Left ventricle myocardium inferior (tissue), 1 donor: ENCODE measurements around the gene GSE1. TPM values are rescaled to one million over a fixed set of nuclear protein-coding genes. Genes with fewer than 3 reads are reported as not detected.

Experiments used
- DNase-seq: peaks from one replicate; pipeline ENCODE4 v3.0.0-alpha.2; 2020
- H3K27ac ChIP-seq: fragments of 200-600 bp; replicated peaks from 2 replicates; pipeline ENCODE4 v1.8.0; 2021
- H3K27me3 ChIP-seq: fragments of 200-600 bp; 2 replicates; pipeline ENCODE4 v1.8.0; 2021; ENCODE audit warnings: low read depth
- H3K36me3 ChIP-seq: fragments of 200-600 bp; 2 replicates; pipeline ENCODE4 v1.8.0; 2021
- H3K4me1 ChIP-seq: fragments of 200-600 bp; 2 replicates; pipeline ENCODE4 v1.8.0; 2021
- H3K4me3 ChIP-seq: fragments of 200-600 bp; 2 replicates; pipeline ENCODE4 v1.8.0; 2021; ENCODE audit warnings: mild to moderate bottlenecking, moderate library complexity
- H3K9me3 ChIP-seq: fragments of 200-600 bp; replicated peaks from 2 replicates; pipeline ENCODE4 v1.8.0; 2021
- CTCF ChIP-seq: fragments of 200-600 bp; IDR thresholded peaks from 2 replicates; pipeline ENCODE4 v1.8.0; 2021; ENCODE audit warnings: antibody characterized with exemption, mild to moderate bottlenecking, borderline replicate concordance
- intact Hi-C: fragments of 100-400 bp; cut with micrococcal nuclease; formaldehyde crosslinking; loops from one replicate; pipeline ENCODE4 v1.11.0; 2022
- total RNA-seq: library from RNA; stranded (reverse); fragmentation: NEBNext Ultra II Directional; extraction: Animal tissue kit (Norgen Biotek cat#: 25700); gene quantifications from one replicate; pipeline ENCODE4 v1.2.1, GENCODE V29; 2021
- donor health status: DM: no; HTN: yes; CAD: no; lungs with severe emphysema.

The GSE1 gene
- total RNA-seq, 1 donor from 2014 or later: 34.2 TPM

GRCh38 chr16:85676466-85676865 is 63.3 kb downstream of the GSE1 start:
- Histone ChIP-seq H3K27ac (no peak overlapping the region), H3K27me3 (no peaks in the 10 kb centered on the region), H3K4me1 (peaks cover 22% of the 10 kb centered on the region), H3K9me3 (no peaks in the 10 kb centered on the region), H3K36me3 (peaks cover 23% of the 10 kb centered on the region), H3K4me3 (no peak overlapping the region)
- TF ChIP-seq CTCF: no peak
- no peak for DNase-seq
- intact Hi-C loops: no loop called here

DNA sequence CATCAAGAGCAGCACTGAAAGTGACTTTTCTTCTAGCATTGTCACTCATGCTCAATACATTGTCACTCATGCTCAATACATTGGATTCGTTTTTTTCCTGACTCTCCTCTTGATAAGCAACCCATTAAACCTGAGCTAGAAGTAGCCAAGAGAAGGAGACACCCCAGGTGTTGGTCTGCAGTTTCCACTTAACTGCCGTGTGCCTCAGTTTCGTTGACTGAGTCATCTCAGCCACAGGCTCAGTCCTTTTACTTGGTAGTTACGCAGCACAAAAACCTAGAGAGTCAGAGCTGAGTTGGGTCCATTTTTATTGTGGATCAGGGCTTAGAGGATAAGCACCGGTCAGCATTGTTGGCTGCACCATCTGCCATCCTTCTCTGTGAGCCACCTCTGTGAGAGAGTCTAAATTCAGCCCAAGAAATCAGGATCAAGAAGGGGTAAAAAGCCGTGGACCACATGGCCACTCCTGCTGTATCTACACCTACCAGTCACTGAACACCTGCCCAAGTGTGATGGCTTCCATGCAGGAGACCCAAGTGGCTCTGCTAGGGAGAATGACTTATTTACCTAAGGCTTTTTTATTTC is 64.4 kb downstream of the GSE1 start:
- Histone ChIP-seq H3K9me3 (no peaks in the 10 kb centered on the region), H3K27me3 (no peaks in the 10 kb centered on the region), H3K4me3 (no peak overlapping the region), H3K4me1 (peaks cover 22% of the 10 kb centered on the region), H3K27ac (no peak overlapping the region), H3K36me3 (peaks cover 13% of the 10 kb centered on the region)
- DNase-seq: no peak
- TF ChIP-seq CTCF: no peak
- intact Hi-C loops: no loop called here

DNA sequence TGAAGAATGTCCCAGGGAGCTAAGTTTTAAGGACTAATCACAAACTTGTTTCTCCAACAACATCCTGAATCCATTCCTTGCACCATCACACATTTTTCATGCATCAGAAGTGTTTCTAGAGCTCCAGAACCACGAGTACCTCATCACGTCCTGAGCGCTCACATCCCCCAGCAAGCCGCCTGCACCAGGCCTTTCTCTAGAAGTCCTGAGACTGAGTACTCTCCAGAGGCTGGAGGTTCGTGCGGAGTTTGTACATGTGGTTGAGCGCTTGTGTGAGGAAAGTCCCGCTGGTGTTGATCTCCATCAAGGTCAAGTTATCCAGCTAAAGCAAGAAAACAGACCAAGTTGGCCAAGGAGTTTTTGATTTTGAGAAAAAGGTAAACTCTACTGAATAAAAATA is 64.9 kb downstream of the GSE1 start:
- no peak for DNase-seq
- no peak for TF ChIP-seq CTCF
- Histone ChIP-seq H3K27ac (no peak overlapping the region), H3K27me3 (no peaks in the 10 kb centered on the region), H3K4me3 (no peak overlapping the region), H3K9me3 (no peaks in the 10 kb centered on the region), H3K4me1 (peaks cover 22% of the 10 kb centered on the region), H3K36me3 (peaks cover 7% of the 10 kb centered on the region)
- intact Hi-C loops: no loop called here

- intact Hi-C loops: no loop called here
- Histone ChIP-seq H3K27ac (no peak overlapping the region), H3K36me3 (peaks cover 7% of the 10 kb centered on the region), H3K9me3 (no peaks in the 10 kb centered on the region), H3K27me3 (no peaks in the 10 kb centered on the region), H3K4me1 (peaks cover 17% of the 10 kb centered on the region), H3K4me3 (no peak overlapping the region)
- DNase-seq: no peak
- TF ChIP-seq CTCF: no peak
Observed at GRCh38 chr16:85678821-85679220, 65.7 kb downstream of the GSE1 start.

- Histone ChIP-seq H3K9me3 (no peaks in the 10 kb centered on the region), H3K36me3 (no peaks in the 10 kb centered on the region), H3K4me3 (no peak overlapping the region), H3K4me1 (peaks cover 6% of the 10 kb centered on the region), H3K27ac (no peak overlapping the region), H3K27me3 (no peaks in the 10 kb centered on the region)
- intact Hi-C loops: no loop called here
- TF ChIP-seq CTCF: no peak
- DNase-seq: no peak
Observed at GRCh38 chr16:85679870-85680269, 66.7 kb downstream of the GSE1 start.
